OCI-LY7 (cell line): ENCODE measurements around the gene USP6NL. TPM values are rescaled to one million over a fixed set of nuclear protein-coding genes. Genes with fewer than 3 reads are reported as not detected.
A peak's percentile ranks its signal among the peaks of the same experiment; 100 is the strongest.

Experiments used
- BruUV-seq: library from RNA; stranded (reverse); fragments of 400-500 nt; replicated peaks from 2 replicates; lab custom pipeline; 2021; lab: Mats Ljungman, UMichigan
- CTCF ChIA-PET: fragments of 300-600 bp; sonication (Branson Sonifier 250); formaldehyde crosslinking; loops from one replicate; lab custom pipeline; 2022; ENCODE audit warnings: antibody characterized with exemption; ENCODE audit not compliant: unreplicated experiment; lab: Charles Lee
- POLR2A ChIA-PET: fragments of 300-600 bp; sonication (Branson Sonifier 250); formaldehyde crosslinking; loops from one replicate; lab custom pipeline; 2022; ENCODE audit warnings: antibody characterized with exemption; lab: Charles Lee
- DNase-seq: peaks from one replicate; pipeline ENCODE4 v3.0.0-alpha.2; 2015; ENCODE audit warnings: low spot score
- H2AFZ ChIP-seq: fragments of 200-600 bp; sonication (generic), shearing (Covaris generic); 2 replicates; pipeline ENCODE4 v1.6.1; 2014; ENCODE audit warnings: mild to moderate bottlenecking, antibody characterized with exemption, low read length, moderate library complexity
- H3K27ac ChIP-seq: fragments of 200-600 bp; sonication (generic); 2 replicates; pipeline ENCODE4 v1.5.1; 2014; ENCODE audit warnings: mixed run types, low read depth, mild to moderate bottlenecking, moderate library complexity, low read length, inconsistent platforms; ENCODE audit not compliant: poor library complexity, severe bottlenecking
- H3K36me3 ChIP-seq: fragments of 200-600 bp; sonication (generic); 2 replicates; pipeline ENCODE4 v1.6.1; 2014; ENCODE audit warnings: mild to moderate bottlenecking, antibody characterized with exemption, low read length, moderate library complexity, mixed read lengths; ENCODE audit not compliant: insufficient read depth
- H3K4me1 ChIP-seq: fragments of 200-600 bp; sonication (generic); 2 replicates; pipeline ENCODE4 v1.5.1; 2014; ENCODE audit warnings: mild to moderate bottlenecking, low read length; ENCODE audit not compliant: insufficient read depth, poor library complexity, severe bottlenecking
- H3K4me2 ChIP-seq: fragments of 200-600 bp; sonication (generic); 2 replicates; pipeline ENCODE4 v1.6.1; 2014; ENCODE audit warnings: mild to moderate bottlenecking, low read length
- H3K4me3 ChIP-seq: fragments of 200-600 bp; sonication (generic); 2 replicates; pipeline ENCODE4 v1.5.1; 2014; ENCODE audit warnings: mild to moderate bottlenecking, low read depth, low read length; ENCODE audit not compliant: poor library complexity, severe bottlenecking
- H3K79me2 ChIP-seq: fragments of 200-600 bp; sonication (generic); 2 replicates; pipeline ENCODE4 v1.6.1; 2016; ENCODE audit warnings: low read depth, mild to moderate bottlenecking, low read length, moderate library complexity, mixed read lengths; ENCODE audit not compliant: insufficient read depth
- H3K9me2 ChIP-seq: fragments of 200-600 bp; sonication (generic); 2 replicates; pipeline ENCODE4 v1.6.1; 2016; ENCODE audit warnings: mild to moderate bottlenecking, low read length, mixed read lengths; ENCODE audit not compliant: insufficient read depth
- H3K9me3 ChIP-seq: fragments of 200-600 bp; sonication (generic); 2 replicates; pipeline ENCODE4 v1.6.1; 2014; ENCODE audit warnings: mild to moderate bottlenecking, mixed run types, low read length, mixed read lengths
- H4K20me1 ChIP-seq: fragments of 200-600 bp; sonication (generic); 2 replicates; pipeline ENCODE4 v1.6.1; 2014; ENCODE audit warnings: mild to moderate bottlenecking, antibody characterized with exemption, low read length, moderate library complexity, mixed read lengths; ENCODE audit not compliant: insufficient read depth
- CTCF ChIP-seq: fragments of 200-600 bp; sonication (generic); conservative IDR thresholded peaks from 2 replicates; pipeline ENCODE4 v1.5.1; 2014; ENCODE audit warnings: mild to moderate bottlenecking, antibody characterized with exemption, low read length, moderate library complexity, mixed read lengths
- EZH2phosphoT487 ChIP-seq: fragments of 200-600 bp; sonication (generic); IDR thresholded peaks from 2 replicates; pipeline ENCODE4 v1.6.1; 2018; ENCODE audit warnings: low read depth, borderline replicate concordance, mild to moderate bottlenecking, mixed run types, antibody characterized with exemption, low read length, moderate library complexity, mixed read lengths
- intact Hi-C: fragments of 100-400 bp; cut with micrococcal nuclease; formaldehyde crosslinking; loops from one replicate; pipeline ENCODE4 v1.10.0; 2022; ENCODE audit not compliant: unreplicated experiment
- total RNA-seq, 2 experiments: library from RNA; depleted of rRNA in 1 of 2; stranded (reverse); fragments of >200 nt in 1 of 2; shearing (Covaris generic) in 1 of 2; gene quantifications; 2 replicates each; pipeline ENCODE4 v1.2.3, GENCODE V29; 2014 to 2022

USP6NL gene
- total RNA-seq, 2 experiments from 2014 or later: 41.7 to 59.7 TPM

- intact Hi-C loops: loop anchor here (2.0 to 5.0 kb wide), 2 partner anchors 39 to 149 kb away; no protein-coding TSS in a partner anchor
- no peak for TF ChIP-seq EZH2phosphoT487
- peak; percentile 66 for TF ChIP-seq CTCF
- no TSS peak for BruUV-seq
- no peak overlapping the region for H2AFZ ChIP-seq
- peak overlapping the region; percentile 87 for H3K4me2 ChIP-seq
- peaks cover 100% of the 10 kb centered on the region for H3K4me1 ChIP-seq
- CTCF ChIA-PET: interaction anchor here (1.9 kb wide), 1 partner anchor 21 kb away, joined by 10 read pairs; no protein-coding TSS in a partner anchor
- no peaks in the 10 kb centered on the region for H4K20me1 ChIP-seq
- peak overlapping the region; percentile 62 for H3K4me3 ChIP-seq
- POLR2A ChIA-PET: interaction anchor here (0.6 to 4.3 kb wide), 17 partner anchors 10 to 149 kb away, joined by 3 to 43 read pairs (median 6); no protein-coding TSS in a partner anchor
- peaks cover 98% of the 10 kb centered on the region for H3K79me2 ChIP-seq
- DNase-seq: peak; percentile 56
- no peaks in the 10 kb centered on the region; the same call in 1 of the 2 replicates for H3K36me3 ChIP-seq
- H3K9me2 ChIP-seq: no peaks in the 10 kb centered on the region
- H3K9me3 ChIP-seq: no peaks in the 10 kb centered on the region
- H3K27ac ChIP-seq: peak overlapping the region; percentile 95
These were observed 78.1 kb downstream of the USP6NL start for GRCh38 chr10:11533328-11533781.

GRCh38 chr10:11532306-11532705 lies 79.1 kb downstream of the USP6NL start:
- POLR2A ChIA-PET: interaction anchor here (0.6 to 4.3 kb wide), 22 partner anchors 10 to 263 kb away, joined by 3 to 43 read pairs (median 6); no protein-coding TSS in a partner anchor
- TF ChIP-seq CTCF: no peak
- TF ChIP-seq EZH2phosphoT487: no peak
- peak overlapping the region; percentile 95 for H3K27ac ChIP-seq
- intact Hi-C loops: loop anchor here (1.0 to 5.0 kb wide), 3 partner anchors 40 to 150 kb away; no protein-coding TSS in a partner anchor
- peaks cover 100% of the 10 kb centered on the region for H3K4me1 ChIP-seq
- peak overlapping the region; percentile 87 for H3K4me2 ChIP-seq
- no peaks in the 10 kb centered on the region for H3K9me3 ChIP-seq
- BruUV-seq: no TSS peak
- no peaks in the 10 kb centered on the region for H3K9me2 ChIP-seq
- CTCF ChIA-PET: interaction anchor here (1.1 to 1.9 kb wide), 2 partner anchors 22 to 76 kb away, joined by 3 to 10 read pairs; no protein-coding TSS in a partner anchor
- DNase-seq: peak; percentile 41
- no peaks in the 10 kb centered on the region for H4K20me1 ChIP-seq
- H3K36me3 ChIP-seq: peaks cover 2% of the 10 kb centered on the region
- peaks cover 98% of the 10 kb centered on the region for H3K79me2 ChIP-seq
- no peak overlapping the region for H2AFZ ChIP-seq
- peak overlapping the region; percentile 62 for H3K4me3 ChIP-seq

- Histone ChIP-seq H4K20me1 (no peaks in the 10 kb centered on the region), H3K4me3 (peak overlapping the region; percentile 62), H3K4me2 (peak overlapping the region; percentile 87), H3K36me3 (peaks cover 17% of the 10 kb centered on the region), H2AFZ (no peak overlapping the region), H3K4me1 (peaks cover 90% of the 10 kb centered on the region), H3K9me2 (no peaks in the 10 kb centered on the region), H3K79me2 (peaks cover 92% of the 10 kb centered on the region), H3K9me3 (no peaks in the 10 kb centered on the region), H3K27ac (peak overlapping the region; percentile 95)
- peak; percentile 47 for DNase-seq
- POLR2A ChIA-PET: interaction anchor here (0.6 to 4.3 kb wide), 17 partner anchors 13 to 197 kb away, joined by 3 to 43 read pairs (median 4); no protein-coding TSS in a partner anchor
- intact Hi-C loops: loop anchor here (5.0 kb wide), 1 partner anchor 41 kb away; no protein-coding TSS in a partner anchor
- CTCF ChIA-PET: no interaction called here
- no TSS peak for BruUV-seq
- no peak for TF ChIP-seq CTCF
- TF ChIP-seq EZH2phosphoT487: no peak
These were observed 80.6 kb downstream of the USP6NL start for GRCh38 chr10:11530806-11531205.
